SU-DHL-6 (cell line): Measurements from ENCODE around the gene DGCR6L.

ENCODE experiments used
- H2AFZ ChIP-seq: fragments of 200-600 bp; sonication (generic); 2 replicates; pipeline ENCODE4 v1.6.1; 2014; ENCODE audit warnings: low read depth, mild to moderate bottlenecking, moderate library complexity, mixed read lengths, antibody characterized with exemption, low read length; ENCODE audit not compliant: severe bottlenecking
- H3F3A ChIP-seq: fragments of 200-600 bp; shearing (Covaris generic); 2 replicates; pipeline ENCODE4 v1.6.0; 2016; ENCODE audit warnings: antibody characterized with exemption, mild to moderate bottlenecking; ENCODE audit not compliant: insufficient read depth
- H3K27ac ChIP-seq: fragments of 200-600 bp; sonication (generic); 2 replicates; pipeline ENCODE4 v1.5.1; 2016; ENCODE audit warnings: low read depth, mild to moderate bottlenecking, low read length, moderate library complexity, mixed read lengths
- H3K27me3 ChIP-seq: fragments of 200-600 bp; sonication (generic), shearing (Covaris generic); 2 replicates; pipeline ENCODE4 v1.6.0; 2014; ENCODE audit warnings: mild to moderate bottlenecking, low read length
- H3K36me3 ChIP-seq: fragments of 200-600 bp; sonication (generic); 2 replicates; pipeline ENCODE4 v1.6.1; 2014; ENCODE audit warnings: mild to moderate bottlenecking, low read length, mixed read lengths
- H3K4me2 ChIP-seq: fragments of 300-600, 200-600 bp; shearing (Covaris generic), sonication (generic); 2 replicates; pipeline ENCODE4 v1.6.0; 2014; ENCODE audit warnings: low read length, low read depth, mild to moderate bottlenecking; ENCODE audit not compliant: poor library complexity, severe bottlenecking
- H3K4me3 ChIP-seq: fragments of 200-600 bp; sonication (generic); 2 replicates; pipeline ENCODE4 v1.5.1; 2014; ENCODE audit warnings: antibody characterized with exemption, low read length, mild to moderate bottlenecking, mixed read lengths; ENCODE audit not compliant: insufficient read depth, poor library complexity, severe bottlenecking
- H3K79me2 ChIP-seq: fragments of 200-600 bp; sonication (generic); 2 replicates; pipeline ENCODE4 v1.6.1; 2014; ENCODE audit warnings: mild to moderate bottlenecking, low read length, moderate library complexity; ENCODE audit not compliant: insufficient read depth
- H3K9ac ChIP-seq: fragments of 200-600 bp; sonication (generic); 2 replicates; pipeline ENCODE4 v1.7.0; 2014; ENCODE audit warnings: mild to moderate bottlenecking, low read length
- H3K9me2 ChIP-seq: fragments of 200-600 bp; sonication (generic); replicated peaks from 2 replicates; pipeline ENCODE4 v1.6.1; 2014; ENCODE audit warnings: low read length; ENCODE audit not compliant: insufficient read depth
- H3K9me3 ChIP-seq: fragments of 200-600 bp; sonication (generic); 2 replicates; pipeline ENCODE4 v1.6.1; 2014; ENCODE audit warnings: low read length, mixed read lengths; ENCODE audit not compliant: insufficient read depth
- H4K20me1 ChIP-seq: fragments of 200-600 bp; sonication (generic); 2 replicates; pipeline ENCODE4 v1.6.1; 2014; ENCODE audit warnings: low read depth, mild to moderate bottlenecking, antibody characterized with exemption, low read length, moderate library complexity, mixed read lengths
- CTCF ChIP-seq: fragments of 200-600 bp; sonication (generic); IDR thresholded peaks from one replicate; pipeline ENCODE4 v1.5.1; 2017; ENCODE audit warnings: antibody characterized with exemption, mild to moderate bottlenecking, low read length, moderate library complexity; ENCODE audit not compliant: insufficient read depth, poor library complexity, severe bottlenecking
- EZH2phosphoT487 ChIP-seq: fragments of 200-600 bp; sonication (generic), shearing (Covaris generic); conservative IDR thresholded peaks from 2 replicates; pipeline ENCODE4 v1.6.1; 2018; ENCODE audit warnings: mild to moderate bottlenecking, antibody characterized with exemption, low read length, moderate library complexity, mixed read lengths

The DGCR6L gene

GRCh38 chr22:20264614-20265452 is 55.0 kb downstream of the DGCR6L start:
- no peaks in the 10 kb centered on the region for H3K9me3 ChIP-seq
- no peak overlapping the region for H3K4me3 ChIP-seq
- no peaks in the 10 kb centered on the region for H3K79me2 ChIP-seq
- TF ChIP-seq EZH2phosphoT487 (no peak), CTCF (no peak)
- H3K27me3 ChIP-seq, result no peaks in the 10 kb centered on the region
- no peaks in the 10 kb centered on the region for H3K9me2 ChIP-seq
- H3K36me3 ChIP-seq, result no peaks in the 10 kb centered on the region
- no peak overlapping the region for H3K4me2 ChIP-seq
- H3K27ac ChIP-seq, result no peak overlapping the region
- no peaks in the 10 kb centered on the region for H3F3A ChIP-seq
- H2AFZ ChIP-seq, result no peak overlapping the region
- no peaks in the 10 kb centered on the region for H4K20me1 ChIP-seq
- no peak overlapping the region for H3K9ac ChIP-seq
